ENCODE data around the gene SWI5.
"Not testable (repeated sequence)": the region's sequence is repeated elsewhere in the genome, so short reads cannot be mapped to it uniquely, and the experiment has no call there.

The SWI5 gene

DNA sequence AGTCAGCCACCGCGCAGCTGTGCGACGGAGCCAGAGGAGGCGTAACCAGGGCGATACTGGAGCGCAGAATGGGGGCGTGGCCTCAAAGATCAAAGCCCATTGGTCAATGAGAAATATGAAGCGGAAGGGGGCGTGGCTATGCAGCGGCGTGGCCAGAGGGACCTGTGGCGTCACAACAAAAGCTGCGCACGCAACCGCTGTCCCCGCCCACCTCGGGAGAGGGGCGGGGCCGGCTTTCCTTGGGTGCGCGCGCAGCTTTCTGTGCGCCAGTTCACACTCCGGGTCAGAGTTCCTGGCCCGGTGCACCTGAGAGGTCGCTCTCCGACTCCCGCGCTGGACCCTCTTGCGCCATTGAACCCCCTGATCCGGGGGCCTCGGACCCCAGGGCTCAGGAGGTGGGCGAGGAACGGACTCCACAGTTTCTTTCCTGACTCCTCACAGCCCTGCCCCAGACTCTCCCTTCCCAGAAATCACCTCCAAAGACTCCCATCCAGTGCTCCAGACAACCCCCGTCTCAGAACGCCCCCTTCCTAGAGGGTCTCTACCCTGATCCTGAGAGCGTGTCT is at the start of gene SWI5:
TSS of gene SWI5 (plus strand) at position 269 of the 566 bp plus-strand sequence.
- peak; percentile 95 for DNase-seq

DNA sequence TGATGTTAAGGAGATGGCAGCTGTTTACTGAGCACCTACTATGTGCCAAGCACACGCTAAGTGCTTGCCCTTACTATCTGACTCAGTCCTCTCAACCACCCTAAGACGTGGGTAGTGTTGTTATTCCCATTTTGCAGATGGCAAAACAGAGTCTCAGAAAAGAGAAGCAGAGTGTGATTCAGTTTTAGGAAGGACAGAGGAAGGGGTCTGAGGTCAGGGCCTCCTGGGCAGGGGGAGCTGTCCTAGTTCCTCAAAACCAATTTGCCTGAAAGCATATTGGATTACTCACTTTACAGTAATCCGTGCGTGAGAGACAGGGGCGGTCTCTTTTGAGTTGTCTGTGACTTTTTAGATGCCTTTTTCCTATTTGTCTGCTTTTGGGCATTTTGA is 49.7 kb upstream of the SWI5 start:
- DNase-seq, result no peak

DNA sequence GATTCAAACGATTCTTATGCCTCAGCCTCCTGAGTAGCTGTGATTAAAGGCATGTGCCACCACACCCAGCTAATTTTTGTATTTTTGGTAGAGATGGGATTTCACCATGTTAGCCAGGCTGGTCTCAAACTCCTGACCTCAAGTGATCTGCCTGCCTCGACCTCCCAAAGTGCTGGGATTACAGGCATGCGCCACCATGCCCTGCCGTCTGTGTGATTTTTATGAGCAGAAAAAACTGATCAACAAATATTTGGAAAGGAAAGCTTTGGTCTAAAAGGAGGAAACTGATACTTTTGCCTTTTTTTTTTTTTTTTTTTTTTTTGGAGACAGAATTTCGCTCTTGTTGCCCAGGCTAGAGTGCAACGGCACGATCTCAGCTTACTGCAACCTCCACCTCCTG is 45.2 kb upstream of the SWI5 start:
- not testable (repeated sequence) for DNase-seq

DNA sequence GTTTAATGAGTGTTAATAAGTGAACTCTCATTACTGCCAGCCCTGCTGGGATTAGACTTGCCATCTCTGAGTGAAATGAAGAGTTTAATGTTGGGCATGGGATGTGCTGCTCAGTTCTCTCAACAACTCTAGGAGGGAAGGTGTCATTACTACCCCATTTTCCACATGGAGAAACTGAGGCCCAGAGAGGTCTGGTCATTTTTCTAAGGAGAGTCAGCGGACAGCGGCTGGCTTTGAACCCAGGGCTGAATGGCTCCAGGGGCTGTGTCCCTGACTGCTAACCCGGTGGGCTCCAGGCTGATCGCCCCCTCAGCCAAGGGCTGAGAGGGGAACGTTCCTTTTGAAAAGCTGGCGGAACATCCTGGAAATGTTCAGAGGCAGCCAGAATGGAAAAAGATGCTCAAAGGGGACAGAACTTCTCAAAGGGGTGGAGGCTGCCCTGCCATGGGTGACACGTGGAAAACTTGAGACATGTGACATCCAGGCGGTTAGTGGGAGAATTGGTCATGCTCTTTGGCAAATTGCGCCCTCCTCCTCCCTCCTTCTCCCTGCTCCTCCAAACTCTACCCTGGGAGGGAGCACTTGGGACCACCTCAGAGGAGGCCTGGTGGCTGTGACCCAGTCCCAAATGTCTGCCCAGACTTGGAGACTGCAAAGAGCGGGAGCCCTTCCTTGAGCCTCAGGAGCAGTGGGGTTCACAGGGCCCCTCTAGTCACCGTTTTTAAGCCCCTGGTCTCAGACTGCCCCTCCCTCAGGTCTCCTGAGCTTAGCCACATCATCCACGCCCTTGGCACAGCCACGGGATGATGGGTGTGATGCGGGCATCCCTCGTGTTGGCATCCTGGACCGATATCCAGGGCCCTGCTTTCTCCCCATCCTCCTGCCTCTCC is 44.2 kb upstream of the SWI5 start:
- DNase-seq, result no peak

DNA sequence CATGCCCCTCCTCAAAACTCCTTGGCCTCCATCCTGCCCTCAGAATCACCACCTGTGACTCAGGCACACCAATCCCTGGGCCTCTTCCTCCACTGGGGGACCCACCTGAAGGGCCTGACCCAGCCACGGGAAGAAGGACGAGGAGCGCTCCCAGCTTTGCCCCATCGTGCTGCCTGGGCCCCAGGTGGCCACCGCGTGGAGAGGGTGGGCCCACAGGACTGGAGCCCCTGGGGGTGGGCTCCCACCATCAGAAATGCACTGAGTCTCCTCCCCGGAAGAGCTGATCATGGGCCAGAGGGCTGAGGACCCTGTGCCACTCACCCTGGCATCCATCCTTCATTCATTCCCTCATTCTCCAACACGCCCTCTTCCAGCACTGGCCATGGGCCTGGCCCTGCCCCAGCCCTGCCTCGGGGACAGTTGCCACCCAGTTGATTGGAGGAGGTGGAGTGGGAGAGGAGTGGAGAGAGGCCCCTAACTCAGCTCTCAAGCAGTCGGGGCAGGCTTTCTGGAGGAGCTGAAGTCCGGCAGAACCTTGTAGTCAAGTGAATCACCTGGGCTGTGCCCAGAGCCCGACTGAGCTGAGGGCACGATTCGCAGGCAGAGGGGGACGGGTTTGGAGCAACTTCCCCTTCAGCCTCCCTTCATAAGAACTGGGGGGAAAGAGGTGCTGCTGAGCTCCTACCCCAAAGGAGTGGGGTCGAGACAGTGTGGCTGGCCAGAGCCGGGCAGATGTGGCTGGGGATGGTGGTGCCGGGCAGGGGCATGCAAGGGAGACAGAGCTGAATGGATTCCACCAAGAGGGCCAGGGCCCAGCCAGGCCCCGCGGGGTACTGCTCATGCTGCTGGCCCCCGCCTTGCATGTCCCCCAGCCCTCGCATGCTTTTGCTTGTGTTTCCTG is 43.3 kb upstream of the SWI5 start:
- no peak for DNase-seq

DNA sequence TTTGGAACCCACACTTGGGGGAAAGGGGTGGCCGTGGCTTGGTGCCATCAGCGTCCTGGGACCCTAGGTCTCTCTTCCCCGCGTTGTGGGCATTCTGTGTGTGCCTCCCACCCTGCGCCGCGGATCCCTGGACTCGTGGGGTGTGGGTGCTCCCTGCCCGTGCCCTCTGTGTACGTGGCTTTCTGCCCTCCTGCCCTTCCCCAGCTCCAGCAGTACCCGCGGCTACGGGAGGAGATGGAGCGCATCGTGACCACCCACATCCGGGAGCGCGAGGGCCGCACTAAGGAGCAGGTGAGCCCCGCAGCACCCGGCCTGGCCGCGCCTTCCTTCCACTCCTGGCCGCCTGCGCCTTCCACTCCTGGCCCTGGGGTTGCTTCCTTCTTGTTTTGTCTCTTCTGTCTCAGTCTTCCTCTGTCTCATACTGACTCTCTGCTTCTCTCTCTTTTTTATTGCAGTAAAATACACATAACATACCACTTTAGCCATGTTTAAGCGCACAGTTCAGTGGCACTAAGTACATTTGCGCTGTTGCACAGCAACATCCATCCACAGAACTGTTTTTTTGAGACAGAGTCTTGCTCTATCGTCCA is 42.2 kb upstream of the SWI5 start:
- no peak for DNase-seq

DNA sequence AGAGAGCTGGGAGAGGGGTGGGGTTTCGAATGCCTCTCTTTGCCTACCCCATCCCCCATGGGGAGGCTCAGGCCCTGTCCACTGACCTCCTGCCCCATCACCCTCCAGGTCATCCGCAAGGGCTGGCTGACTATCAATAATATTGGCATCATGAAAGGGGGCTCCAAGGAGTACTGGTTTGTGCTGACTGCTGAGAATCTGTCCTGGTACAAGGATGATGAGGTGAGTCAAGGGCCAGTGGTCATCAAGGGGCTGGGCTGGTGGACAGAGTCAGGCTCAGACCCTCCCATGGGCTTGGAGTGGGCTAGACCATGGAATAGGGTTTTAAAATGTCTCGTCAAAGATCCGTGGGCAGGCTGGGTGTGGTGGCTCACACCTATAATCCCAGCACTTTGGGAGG is 34.0 kb upstream of the SWI5 start:
- no peak for DNase-seq

DNA sequence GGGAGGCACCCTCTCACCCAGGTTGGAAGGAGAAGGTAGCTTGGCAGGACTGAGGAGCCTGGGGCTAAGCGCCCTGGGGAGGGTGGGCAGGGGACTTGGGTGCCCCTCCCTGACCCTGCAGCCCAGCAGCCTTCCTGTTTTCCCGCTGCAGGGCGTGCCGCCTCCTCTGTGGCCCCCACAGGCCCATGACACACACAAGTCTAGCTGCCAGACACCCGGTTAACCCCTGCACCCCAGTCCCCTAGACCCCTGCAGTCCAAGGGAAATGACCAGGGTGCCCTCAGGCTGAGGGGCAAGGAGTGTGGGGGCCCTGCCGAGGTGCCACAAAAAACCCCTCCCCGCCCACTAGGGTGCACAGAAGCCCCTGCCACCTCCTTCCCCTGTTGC is 33.3 kb upstream of the SWI5 start:
- DNase-seq, result no peak

DNA sequence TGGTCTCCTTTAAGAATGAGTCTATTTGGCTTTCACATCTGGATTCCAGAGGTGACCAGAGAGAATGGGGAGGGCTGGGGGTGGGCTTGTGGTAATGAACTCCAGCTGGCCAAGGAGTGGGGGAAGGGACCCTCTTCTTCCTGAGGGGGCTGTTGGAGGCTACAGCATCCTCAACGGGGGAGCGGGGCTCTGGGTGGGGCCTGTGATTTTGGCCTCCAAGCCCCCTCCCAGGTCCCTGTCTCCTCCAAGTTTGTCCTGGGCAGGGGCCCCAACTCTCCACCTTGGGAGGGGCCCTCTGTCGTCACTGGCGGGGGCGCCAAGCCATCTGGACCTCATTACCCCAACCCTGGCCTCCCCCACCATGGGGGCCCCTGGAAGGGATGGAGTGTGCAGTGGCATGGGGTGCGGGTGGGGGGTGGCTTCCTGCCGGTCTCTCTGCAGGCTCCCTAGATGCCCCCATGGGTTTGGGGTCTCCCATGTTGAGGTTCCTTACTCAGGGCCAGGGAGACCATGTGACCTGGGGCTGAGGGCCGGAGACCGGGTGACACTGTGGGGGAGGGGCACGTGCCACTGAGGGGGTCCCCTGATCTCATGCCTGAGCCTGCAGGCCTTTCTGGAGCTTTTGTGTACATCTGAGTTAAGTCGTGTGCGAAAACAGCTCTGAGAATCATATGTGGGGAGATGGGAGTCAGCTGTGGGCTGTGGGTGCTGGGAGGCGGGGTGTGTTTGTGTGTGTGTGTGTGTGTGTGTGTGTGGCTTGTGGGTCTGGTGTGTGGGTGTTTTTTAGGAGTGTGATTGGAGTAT is 32.7 kb upstream of the SWI5 start:
- no peak for DNase-seq

DNA sequence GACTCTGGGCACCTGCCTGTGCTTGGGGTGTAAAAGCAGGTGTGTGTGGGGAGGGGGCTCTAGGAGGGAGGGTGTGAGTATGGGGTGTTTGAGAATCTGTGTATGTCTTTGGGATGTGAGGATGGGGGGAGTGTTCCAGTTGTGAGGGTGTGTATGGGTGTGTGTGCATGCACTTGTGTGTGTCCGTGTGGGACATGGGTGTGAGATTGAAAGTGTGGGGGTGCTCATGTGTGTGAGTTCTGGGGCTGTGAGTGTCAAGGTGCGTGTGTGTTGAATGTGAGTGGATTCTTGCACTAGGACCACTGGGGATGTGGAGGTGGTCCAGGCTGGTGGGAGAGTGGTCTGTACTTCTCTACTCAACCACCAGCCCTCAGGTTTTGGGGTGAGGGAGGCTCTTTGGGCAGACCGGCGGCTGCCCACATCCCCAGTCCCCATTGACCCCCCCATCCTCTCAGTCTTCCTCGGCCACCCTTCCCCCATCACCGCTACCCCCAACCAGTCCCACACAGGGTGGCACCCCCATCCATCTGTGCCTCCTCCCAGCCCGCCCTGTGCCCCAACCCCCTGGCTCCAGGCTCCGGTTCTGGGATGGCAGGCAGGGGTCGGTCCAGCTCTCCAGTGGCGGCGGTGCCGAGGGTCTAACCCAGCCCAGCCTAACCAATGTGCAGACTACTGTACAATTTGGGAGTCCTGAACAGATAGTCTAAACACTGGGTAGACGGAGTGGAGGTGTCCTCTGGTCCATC is 31.8 kb upstream of the SWI5 start:
- DNase-seq, result no peak

DNA sequence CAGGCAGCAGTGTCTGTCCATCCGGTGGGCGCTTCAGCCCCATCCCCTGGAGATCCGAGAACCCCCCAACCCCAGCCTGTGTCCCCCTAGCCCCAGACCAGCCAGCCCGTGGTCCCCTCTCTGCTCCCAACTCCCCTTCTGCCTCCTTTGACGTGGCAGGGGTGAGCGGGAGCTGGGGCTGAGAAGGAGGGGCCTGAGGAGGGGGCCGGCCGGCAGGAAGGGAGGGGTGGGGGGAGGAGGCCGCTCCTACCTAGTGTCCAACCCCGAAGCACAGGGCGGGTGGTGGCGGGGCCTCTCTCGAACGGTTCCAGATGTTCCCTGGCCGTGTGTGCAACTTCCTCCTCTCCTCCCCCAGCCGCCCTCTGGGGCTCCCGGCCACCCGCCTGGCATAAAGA is 31.2 kb upstream of the SWI5 start:
- DNase-seq, result no peak

DNA sequence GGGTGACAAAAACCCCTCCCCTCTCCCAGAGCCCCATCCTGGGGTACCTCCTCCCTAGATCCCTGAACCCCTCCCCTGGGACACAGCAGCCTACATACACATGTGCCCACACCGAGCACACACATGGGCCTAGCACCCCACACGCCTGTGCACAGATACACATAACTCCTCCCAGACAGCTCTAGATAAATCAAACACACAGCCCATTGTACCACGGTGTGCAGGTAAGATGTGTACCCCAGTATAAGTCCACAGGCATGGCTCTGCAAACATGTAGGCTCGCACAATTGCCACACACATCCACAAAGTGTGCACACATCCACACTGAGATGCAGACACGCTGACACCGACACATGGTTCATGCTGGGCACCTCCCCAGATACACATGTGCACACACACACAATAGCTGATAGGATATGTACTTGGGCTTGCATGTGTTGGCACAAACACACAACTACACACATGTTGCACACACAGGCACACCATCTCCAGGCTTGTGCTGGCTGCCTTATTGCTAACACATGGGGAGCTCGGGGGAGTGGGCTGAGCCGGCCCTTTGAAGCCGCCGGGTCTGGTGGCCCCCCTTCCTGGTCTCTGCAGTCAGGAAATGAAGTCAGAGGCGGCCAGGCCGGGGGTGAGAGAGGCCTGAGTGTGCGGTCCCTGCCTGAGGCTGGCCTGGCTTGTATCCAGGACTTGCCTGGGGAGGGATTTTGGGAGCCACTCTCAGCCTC is 30.5 kb upstream of the SWI5 start:
- DNase-seq, result no peak

DNA sequence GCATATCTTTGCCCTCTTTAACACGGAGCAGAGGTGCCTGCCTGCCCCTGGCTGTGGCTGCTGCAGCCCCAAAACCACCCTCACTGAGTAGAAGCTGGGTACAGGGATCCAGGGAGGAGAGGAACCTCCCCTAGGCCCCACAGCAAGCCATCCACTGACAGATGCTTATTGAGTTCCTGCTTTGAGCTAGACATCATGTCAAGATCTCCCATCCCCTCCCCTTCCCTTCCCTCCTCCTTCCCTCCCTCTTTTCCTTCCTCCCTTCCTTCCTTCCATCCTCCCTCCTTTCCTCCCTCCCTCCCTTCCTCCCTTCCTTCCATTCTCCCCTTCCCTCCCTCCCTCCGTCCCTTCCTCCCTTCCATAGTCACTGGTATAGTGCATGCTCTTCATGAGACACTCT is 29.6 kb upstream of the SWI5 start:
- no peak for DNase-seq

DNA sequence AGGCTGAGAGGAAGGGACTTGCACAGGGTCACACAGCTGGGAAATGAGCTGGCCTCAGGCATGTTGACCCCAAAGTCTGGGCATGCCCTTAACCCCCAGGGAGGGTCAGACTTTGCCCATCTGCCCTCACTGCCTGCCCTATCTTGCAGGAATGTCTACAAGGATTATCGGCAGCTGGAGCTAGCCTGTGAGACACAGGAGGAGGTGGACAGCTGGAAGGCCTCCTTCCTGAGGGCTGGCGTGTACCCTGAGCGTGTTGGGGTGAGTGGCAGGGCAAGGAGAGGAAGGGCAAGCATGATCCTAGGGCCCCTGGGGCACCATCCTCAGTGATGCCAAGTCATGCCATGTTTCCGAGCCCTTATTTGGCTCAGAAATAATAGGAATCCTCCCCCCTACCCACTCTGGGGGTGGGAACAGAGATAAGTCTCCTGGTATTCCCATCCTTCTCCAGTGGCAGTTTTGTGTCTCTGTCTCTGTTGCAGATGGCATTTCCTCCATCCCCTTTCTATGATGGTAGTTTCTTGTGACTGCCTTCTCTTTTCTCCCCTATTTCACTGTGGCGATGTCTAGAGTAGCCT is 28.8 kb upstream of the SWI5 start:
- DNase-seq, result peak; percentile 5

DNA sequence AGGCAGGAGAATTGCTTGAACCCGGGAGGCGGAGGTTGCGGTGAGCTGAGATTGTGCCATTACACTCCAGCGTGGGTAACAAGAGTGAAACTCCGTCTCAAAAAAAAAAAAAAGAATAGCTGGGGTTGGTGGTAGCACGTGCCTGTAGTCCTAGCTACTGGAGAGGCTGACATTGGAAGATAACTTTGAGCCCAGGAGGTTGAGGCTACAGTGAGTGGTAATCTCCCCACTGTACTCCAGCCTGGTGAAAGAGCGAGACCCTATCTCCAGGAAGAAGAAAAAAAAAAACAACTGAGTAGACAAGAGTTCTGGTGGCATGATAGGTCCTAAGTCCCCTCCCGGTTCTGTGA is 26.5 kb upstream of the SWI5 start:
- DNase-seq, result no peak

DNA sequence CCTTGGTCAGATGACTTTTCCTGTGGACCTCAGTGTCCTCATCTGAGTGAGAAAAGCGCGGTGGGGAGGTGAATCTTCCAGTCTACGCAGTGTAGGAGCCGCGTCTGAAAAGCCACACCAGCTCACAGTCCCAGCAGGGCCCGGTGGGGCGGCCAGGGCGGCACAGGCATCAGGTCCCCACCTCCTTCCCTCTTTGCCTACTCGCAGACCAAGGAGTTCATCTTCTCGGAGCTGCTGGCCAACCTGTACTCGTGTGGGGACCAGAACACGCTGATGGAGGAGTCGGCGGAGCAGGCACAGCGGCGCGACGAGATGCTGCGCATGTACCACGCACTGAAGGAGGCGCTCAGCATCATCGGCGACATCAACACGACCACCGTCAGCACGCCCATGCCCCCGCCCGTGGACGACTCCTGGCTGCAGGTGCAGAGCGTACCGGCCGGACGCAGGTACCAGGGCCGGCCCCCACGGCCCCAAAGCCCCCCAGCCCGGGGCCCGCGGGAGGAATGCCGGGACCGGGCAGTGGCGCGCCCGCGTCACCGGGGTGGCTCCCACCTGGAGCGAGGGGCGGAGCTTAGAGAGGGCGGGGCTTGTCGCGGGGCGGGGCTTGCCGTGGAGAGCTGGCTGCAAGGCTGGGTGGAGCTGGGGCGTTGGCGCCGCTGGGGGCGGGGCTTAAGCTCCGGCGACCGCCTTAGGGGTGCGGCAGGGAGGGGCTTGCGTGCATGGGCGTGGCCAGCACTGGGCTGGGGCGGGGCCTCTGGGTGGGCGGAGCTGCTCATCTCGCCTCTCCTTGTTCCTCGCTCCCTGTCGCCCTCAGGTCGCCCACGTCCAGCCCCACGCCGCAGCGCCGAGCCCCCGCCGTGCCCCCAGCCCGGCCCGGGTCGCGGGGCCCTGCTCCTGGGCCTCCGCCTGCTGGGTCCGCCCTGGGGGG is 25.9 kb upstream of the SWI5 start:
- DNase-seq, result no peak

DNA sequence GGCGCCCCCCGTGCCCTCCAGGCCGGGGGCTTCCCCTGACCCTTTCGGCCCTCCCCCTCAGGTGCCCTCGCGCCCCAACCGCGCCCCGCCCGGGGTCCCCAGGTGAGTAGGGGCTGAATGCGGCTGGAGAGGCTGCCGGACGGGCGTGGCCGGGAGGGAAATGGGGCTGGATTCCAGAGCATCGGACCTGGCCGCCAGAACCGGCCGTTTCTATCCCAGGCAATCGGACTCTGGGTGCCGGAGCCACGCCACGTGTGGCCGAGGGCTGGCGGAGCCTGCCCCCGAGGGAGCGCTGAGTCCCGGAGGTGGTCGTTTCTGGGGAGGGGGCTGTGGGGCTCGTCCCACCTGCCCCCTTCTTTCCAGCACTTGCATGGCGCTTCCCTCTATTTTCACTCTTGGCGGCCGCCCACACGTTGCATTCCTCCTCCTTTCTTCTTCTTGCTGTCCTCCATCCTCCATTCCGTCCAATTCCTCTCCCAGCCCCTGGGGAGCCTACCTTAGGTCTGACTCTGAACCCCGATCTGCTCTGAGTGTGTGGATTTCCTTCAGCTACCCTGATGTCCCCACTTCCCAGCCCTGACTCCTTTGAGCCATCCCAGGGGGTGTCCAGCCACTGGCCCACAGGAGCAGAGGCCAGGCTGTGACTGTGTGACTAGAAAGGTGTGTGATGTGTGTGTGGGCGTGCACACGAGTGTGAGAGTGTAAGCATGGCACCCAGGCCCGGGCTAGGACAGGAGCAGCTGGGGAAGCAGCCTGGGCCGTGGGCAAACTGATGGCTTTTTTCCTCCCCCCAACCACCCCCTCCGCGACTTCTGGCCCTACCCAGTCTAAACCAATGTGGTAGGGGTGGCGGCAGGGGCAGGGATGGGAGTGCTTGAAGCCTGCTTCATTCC is 25.0 kb upstream of the SWI5 start:
- DNase-seq, result no peak

DNA sequence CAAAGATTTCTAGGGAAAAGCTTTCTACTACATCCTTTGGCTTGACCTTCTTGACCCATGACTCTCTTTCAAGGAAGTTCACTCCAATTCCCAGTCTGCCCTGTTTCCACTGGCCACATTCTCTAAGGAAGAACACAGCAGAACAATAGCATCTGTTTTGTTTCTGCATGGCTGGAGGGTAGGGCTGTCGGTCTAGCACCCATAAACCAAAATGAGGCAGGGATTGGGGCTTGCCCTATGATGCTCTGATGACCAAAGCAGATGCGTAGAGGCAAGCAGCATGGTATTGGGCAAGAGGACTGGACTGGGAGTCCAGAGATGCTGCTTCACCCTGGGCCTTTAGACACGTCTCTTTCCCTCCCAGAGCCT is 24.4 kb upstream of the SWI5 start:
- no peak for DNase-seq
